NCI-H1092 treated with DMSO at 0.1 percent for 48 hours (cell line): ENCODE results near the gene APLP1.
"Not testable (repeated sequence)": the region's sequence is repeated elsewhere in the genome, so short reads cannot be mapped to it uniquely, and the experiment has no call there.

Experiments
- DNase-seq: peaks from one replicate; lab custom pipeline; 2025; lab: John Stamatoyannopoulos, UW

Gene APLP1

GRCh38 chr19:35882114-35882832 lies 13.9 kb downstream of the APLP1 start:
- DNase-seq = peak; percentile 79

- no peak for DNase-seq
These were observed 15.5 kb downstream of the APLP1 start for GRCh38 chr19:35883882-35884281.

GRCh38 chr19:35885225-35885738 lies 16.9 kb downstream of the APLP1 start:
- DNase-seq = no peak

- DNase-seq = no peak
These were observed 17.5 kb downstream of the APLP1 start for GRCh38 chr19:35885904-35886303.

- no peak for DNase-seq
These were observed 18.8 kb downstream of the APLP1 start for GRCh38 chr19:35887197-35887596.

- no peak for DNase-seq
These were observed 20.0 kb downstream of the APLP1 start for GRCh38 chr19:35888398-35888797.

GRCh38 chr19:35889370-35890112 lies 21.2 kb downstream of the APLP1 start:
- no peak for DNase-seq

GRCh38 chr19:35890113-35890650 lies 21.8 kb downstream of the APLP1 start:
- DNase-seq = no peak

GRCh38 chr19:35891819-35892218 lies 23.4 kb downstream of the APLP1 start:
- DNase-seq = not testable (repeated sequence)

GRCh38 chr19:35894342-35894741 lies 26.0 kb downstream of the APLP1 start:
- DNase-seq = no peak

GRCh38 chr19:35895911-35896642 lies 27.7 kb downstream of the APLP1 start:
- DNase-seq = no peak

GRCh38 chr19:35896643-35897040 lies 28.3 kb downstream of the APLP1 start:
- DNase-seq = no peak

- no peak for DNase-seq
These were observed 29.5 kb downstream of the APLP1 start for GRCh38 chr19:35897706-35898451.

- no peak for DNase-seq
These were observed 30.1 kb downstream of the APLP1 start for GRCh38 chr19:35898499-35898809.

- DNase-seq = peak; percentile 8
These were observed 31.3 kb downstream of the APLP1 start for GRCh38 chr19:35899547-35900214.

GRCh38 chr19:35901055-35901644 lies 32.8 kb downstream of the APLP1 start:
- DNase-seq = no peak

- no peak for DNase-seq
These were observed 33.7 kb downstream of the APLP1 start, which contains the start of gene HCST for GRCh38 chr19:35901854-35902661. Gene HCST, plus strand, starts transcription at chr19:35902529. Its CDS starts 65 bp downstream, at chr19:35902594.

- no peak for DNase-seq
These were observed 34.6 kb downstream of the APLP1 start for GRCh38 chr19:35902870-35903475.

GRCh38 chr19:35903550-35904179 lies 35.3 kb downstream of the APLP1 start:
- DNase-seq = no peak
